ENCODE results near the gene FNBP1L.

DNA sequence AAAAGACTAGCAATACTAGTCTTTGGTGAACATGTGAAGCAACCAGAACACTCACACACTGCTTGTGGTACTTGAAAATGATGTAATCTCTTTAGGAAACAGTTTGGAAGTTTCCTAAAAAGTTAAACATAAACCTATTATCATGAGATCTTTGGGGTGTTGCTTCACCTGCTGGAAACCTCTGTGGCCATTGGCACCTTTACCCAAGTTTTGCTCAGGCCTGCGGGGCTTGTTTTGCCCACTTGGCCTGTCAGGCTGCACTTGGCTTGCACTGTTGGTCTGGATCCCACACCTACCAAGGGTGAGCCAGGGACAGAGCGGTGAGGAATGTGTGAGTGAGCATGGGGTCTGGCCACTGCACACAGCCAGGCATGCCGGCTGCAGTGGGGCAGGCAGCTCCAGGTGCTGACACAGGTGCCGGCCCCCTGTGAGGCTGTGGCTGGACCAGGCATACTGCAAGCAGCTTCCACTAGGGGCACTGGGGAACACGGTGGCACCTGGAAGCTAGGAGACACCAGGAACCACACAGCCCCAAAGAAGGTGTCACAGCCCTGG is 14.4 kb upstream of the FNBP1L start:
- no peak for TF ChIP-seq POLR2A (IDR thresholded peaks at IDR 0.05; ENCODE audit: low read depth, low read length)
- TF ChIP-seq PAX5 (IDR thresholded peaks at IDR 0.05; ENCODE audit: insufficient read depth, low read length, severe bottlenecking), result no peak
- no peak for TF ChIP-seq POLR2AphosphoS5 (IDR thresholded peaks at IDR 0.05; ENCODE audit: low read depth, low read length)
- no peak for TF ChIP-seq TAF1 (IDR thresholded peaks at IDR 0.05; ENCODE audit: low read depth, low read length)

All from GM12891 (cell line).